Central memory CD4-positive, alpha-beta T cell (primary cell): ENCODE measurements around the gene TRA2B.
"Not testable (repeated sequence)": the region's sequence is repeated elsewhere in the genome, so short reads cannot be mapped to it uniquely, and the experiment has no call there.

Source experiments
- DNase-seq: peaks from one replicate; pipeline ENCODE4 v3.0.0; 2022

The TRA2B gene

DNA sequence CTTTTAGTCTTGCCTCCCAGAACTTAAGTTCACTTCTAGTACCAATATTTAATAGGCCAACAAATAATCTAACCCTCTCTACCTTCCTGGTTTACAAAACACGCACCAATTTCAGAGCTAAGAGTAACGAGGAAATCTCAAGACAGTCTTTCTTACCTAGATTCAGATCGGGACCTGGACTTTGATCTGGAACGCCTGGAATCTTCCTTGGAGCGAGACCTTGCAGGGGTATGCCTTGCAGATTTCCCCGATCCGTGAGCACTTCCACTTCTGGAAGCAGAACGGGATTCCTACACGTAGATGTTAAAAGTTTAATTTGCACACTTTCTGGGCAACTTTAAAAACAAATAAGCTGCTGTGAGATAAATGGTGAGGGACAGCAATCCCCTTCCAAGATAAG lies 11.4 kb downstream of the TRA2B start:
- DNase-seq: no peak

DNA sequence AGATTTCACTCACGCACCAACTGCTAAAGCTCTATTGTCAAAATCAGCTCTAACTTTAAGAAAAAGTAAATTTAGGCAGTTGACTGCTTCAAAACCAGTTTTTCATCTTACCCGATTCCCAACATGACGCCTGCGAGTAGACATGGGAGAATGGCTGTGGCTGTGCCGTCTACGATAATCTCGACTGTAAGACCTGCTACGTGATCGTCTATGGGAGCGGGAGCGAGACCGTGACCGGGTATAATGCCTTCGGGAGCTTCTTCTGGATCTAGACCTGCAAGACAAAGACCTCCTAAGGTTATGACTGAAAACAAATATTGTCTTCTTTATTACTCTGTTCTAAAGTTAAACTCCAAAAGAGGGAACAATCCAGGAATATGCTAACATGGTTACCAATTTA lies 12.5 kb downstream of the TRA2B start:
- DNase-seq: no peak

DNA sequence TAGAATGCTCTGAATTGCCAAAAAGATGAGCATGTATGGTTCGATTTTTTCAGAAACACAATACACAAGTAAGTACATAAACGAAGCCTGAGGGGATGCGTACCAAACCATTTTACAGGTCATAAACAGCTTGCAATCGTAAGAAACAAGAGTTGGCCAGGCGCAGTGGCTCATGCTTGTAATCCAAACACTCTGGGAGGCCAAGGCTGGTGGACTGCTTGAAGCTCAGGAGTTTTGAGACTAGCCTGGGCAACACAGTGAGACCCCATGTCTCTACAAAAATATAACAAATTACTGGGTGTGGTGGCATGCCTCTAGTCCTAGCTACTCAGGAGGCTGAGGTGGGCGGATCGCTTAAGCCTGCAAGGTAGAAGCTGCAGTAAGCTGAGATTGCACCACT lies 13.4 kb downstream of the TRA2B start:
- no peak for DNase-seq

DNA sequence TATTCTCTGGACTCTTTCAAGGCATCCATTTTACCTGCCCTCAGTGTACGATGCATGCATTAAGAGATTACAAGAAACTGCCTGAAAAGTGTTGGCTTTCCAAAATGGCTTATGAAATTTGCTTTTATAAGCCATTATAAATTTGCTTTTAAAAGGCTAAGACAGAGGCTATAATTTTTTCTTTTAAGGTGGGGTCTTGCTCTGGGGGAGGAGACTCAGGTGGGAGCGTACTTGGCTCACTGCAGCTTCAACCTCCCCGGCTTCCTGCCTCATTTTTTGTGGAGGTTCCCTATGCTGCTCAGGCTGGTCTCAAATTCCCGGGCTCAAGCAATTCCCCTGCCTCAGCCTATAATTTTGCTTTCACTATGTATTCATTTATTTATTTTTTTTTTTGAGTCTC lies 17.6 kb downstream of the TRA2B start:
- no peak for DNase-seq

DNA sequence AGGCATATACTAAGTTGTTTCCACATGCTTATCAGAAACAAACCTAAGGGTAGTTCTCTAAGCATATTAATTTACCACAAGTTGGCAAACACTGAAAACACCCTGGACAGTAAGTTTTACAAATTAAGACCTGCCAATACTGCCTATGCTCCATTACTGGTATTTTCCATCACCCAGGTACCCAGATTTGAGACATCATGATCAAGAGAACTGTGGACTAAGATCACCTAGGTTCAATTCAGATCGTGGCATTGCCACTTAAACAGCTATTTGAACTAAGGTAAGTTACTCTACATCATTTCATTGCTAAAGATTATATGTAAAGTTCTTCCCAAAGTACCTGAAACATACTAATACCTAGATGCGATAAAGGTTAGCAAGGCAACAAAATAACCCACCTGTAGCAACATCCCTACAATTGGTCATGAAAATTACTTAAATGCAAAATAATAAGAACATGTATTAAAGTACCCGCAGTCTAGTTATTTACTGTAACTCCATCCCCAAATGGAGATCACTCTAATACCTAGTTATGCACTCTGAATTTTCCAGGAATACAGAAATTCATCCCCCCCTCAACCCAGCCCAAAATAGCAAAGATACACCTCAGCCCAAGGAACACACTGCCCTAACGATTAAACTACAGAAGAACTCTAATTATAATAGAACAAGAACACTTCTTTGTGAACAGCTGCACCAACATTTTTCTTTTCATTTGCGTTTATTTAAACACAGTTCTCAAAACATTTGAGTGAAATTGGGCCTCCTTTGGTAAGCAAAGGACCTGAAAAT lies 21.6 kb downstream of the TRA2B start:
- no peak for DNase-seq

DNA sequence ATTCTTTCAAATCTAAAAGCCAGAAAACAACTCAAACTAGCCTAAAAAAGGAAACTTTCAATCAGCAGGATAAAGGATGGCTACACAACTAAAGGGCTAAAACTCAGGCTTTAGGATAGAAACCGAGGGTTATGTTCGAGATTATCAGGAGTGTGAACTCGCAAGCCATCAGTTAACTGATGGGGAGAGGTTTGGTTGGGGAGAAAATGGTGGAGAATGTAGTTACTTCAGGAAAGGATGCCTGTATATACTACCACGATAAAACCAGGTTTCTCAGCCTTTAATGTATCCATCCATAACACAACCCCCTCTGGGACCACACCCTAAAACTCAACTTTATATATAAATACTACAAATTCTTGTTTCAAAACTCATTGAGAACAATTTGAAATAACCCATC lies 22.2 kb downstream of the TRA2B start:
- no peak for DNase-seq

DNA sequence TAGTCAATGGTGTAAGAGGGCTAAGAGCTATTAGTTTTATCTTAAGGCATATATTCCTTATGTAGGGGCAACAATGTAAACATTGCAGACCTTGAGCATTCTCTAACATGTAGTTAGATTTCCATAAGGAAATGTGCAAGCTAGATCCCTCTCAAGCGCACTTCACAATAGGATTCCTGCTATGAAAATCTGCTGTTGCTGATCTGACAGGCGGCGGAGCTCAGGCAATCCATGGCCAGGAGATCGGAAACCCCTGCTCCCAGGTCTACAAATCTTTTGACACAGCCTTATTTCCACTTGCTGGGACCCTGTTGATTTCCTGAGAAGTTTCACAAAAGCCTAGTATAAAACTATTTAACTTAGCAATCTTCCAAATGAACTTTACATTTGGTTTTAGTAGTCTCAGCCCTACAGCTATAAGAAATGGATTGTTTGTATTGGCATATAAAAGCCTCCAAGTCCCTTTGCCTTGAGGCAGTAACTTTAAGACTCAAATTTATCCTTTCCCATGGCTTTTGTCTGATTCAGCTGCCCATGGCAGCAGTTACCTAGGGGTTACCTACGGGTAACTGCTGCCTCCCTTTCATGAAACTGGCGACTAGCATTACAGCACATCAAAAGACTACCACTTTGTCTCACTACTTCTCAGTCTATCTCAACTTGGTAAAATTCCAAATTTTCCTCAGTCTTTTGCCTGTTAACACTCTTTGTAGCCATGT lies 22.7 kb downstream of the TRA2B start:
- DNase-seq: no peak

DNA sequence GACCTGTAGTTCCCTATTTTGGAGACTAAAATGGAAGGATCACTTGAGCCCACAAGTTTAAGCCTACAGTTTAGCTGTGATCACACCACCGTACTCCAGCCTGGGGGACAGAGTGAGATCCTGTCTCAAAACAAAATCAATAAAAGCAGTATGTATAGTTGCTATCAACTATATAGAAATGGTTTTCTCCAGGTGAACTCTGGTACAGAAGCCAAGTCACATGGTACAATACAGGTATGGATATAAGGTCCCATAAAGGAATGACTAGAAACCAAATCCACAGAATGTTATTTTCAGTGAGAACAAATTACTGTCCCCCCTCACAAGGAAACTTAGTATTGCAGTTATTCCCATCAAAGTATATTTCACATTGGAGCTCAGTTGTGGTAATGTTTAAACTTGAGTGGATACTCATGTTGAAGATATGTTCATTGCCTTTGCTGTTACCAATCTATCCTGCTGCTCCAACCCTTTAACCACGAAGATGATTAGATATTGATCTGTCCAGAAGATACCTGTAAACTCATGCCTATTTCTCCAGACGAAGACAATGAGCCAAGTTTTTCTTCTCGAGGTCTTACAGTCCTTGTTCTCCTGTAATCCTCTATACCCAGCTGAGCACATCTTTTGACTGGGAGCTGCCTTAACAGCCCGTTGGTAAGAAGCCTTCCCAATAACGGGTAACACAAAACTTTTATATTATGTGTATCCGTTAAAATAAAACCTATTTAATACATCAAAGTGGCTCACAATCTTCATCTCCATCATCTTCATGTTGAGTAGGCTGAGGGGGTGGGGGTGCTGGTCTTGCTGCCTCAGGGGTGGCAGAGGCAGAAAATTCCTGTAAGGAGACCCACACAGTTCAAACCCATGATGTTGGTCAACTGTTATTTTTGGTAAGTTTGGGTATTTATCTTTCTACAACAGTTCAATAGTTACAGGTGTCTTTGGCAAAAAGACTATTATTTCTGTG lies 24.6 kb downstream of the TRA2B start:
- no peak for DNase-seq

DNA sequence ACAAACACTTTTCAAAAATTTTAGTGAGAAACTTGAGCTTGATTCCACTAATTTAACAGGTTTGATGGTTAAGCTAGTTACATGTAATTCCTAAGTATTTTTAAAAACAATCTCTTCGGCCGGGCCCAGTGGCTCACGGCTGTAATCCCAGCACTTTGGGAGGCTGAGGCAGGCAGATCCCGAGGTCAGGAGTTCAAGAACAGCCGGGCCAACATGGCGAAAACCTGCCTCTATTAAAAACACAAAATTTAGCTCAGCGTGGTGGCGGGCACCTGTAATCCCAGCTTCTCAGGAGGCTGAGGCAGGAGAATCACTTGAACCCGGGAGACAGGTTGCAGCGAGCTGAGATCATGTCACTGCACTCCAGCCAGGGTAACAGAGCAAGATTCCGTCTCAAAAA lies 25.3 kb downstream of the TRA2B start:
- no peak for DNase-seq

DNA sequence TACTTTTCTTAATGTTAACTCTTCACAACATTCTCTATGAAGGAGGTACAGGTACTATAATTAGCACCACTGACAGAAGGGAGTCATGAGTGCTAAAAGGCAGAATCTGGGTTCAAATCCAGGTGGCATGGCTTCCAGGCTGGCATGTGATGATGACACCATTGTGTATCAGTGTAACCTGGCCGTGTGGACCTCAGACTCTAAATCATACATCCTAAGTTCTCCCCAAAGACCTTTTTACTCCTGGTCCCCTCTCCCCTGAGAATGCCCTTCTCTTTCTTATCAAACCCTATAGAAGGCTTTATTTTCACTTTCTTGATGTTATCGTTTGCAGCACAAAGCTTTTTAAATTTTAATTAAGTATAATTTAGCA lies 26.8 kb downstream of the TRA2B start:
- not testable (repeated sequence) for DNase-seq

DNA sequence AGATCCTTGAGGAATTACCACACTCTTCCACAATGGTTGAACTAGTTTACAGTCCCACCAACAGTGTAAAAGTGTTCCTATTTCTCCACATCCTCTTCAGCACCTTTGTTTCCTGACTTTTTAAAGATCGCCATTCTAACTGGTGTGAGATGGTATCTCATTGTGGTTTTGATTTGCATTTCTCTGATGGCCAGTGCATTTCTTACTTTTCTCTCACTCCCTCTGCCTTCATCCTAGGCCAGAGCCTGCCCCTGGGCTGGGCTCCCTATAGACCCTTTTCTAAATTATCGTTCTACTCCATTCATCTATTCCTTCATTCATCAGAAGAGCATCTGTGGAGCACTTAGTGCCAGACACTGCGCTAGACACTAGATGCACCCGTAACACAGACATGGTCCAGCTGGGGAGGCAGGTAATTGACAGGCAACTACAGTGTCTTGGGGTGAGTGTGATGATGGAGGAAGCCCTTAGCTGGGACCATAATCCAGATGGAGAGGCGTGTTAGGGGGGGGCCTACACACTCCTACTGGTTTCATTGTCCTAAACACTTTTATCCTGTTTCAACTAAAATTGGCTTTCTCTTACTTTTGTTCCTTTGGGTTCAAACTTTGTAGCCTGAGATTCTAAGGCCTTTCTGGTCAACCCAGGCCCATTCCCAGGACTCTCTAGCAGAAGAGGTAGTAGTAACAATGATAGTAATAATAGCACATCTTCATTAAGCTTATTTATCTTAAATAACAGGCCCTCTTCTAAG lies 27.3 kb downstream of the TRA2B start:
- DNase-seq: not testable (repeated sequence)

DNA sequence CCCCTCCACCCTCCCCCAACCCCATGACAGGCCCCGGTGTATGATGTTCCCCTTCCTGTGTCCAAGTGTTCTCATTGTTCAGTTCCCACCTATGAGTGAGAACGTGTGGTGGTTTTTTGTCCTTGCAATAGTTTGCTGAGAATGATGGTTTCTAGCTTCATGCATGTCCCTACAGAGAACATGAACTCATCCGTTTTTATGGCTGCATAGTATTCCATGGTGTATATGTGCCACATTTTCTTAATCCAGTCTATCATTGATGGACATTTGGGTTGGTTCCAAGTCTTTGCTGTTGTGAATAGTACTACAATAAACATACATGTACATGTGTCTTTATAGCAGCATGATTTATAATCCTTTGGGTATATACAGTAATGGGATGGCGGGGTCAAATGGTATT lies 27.9 kb downstream of the TRA2B start:
- DNase-seq: not testable (repeated sequence)

DNA sequence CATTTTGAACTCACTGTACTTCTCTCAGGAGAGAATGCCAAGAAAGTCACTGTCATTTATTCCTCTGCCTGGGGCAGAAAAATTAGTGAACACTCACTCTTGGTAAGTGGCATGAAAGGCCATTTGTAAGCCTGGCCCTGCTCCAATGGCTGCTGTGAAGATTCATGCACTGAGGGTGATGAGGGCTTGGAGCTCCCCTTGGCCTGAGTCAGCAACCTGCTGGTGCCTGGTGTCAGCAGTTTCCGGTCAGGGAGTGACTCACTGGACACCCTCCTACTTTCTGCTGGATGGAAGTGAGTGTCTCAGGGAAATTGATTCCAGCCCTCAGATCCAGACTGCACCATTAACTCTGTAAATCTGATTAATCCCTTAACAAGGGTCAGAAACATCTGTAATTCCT lies 37.6 kb downstream of the TRA2B start:
- DNase-seq: no peak

DNA sequence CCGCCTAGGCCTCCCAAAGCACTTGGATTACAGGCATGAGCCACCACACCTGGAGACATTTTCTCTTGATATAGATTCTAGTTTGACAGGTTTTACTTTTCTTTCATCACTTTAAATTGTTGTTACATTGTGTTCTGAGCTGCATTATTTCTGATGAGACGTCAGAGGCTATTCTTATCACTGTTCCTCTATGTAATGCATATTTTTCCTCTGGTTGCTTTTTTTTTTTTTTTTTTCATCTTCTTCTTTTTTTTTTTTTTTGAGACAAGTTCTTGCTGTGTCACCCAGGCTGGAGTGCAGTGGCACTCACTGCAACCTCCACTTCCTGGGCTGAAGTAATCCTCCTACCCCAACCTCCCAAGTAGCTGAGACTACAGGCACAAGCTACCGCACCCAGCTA lies 41.2 kb downstream of the TRA2B start:
- no peak for DNase-seq

DNA sequence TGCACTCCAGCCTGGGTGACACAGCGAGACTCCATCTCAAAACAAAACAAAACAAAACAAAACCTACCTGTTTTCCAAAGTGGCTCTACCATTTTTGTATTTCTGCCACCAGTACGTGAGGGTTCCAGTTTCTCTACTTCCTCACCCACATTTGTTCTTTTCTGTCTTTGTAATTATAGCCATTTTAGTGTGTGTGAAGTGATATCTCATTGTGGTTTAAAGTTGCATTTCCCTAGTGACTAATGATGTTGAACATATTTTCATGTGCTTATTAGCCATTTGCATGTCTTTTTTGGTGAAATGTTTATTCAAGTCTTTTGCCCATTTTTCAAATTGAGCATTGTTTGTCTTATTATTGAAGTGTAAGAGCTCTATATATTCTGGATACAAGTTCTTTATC lies 50.7 kb downstream of the TRA2B start:
- DNase-seq: no peak

DNA sequence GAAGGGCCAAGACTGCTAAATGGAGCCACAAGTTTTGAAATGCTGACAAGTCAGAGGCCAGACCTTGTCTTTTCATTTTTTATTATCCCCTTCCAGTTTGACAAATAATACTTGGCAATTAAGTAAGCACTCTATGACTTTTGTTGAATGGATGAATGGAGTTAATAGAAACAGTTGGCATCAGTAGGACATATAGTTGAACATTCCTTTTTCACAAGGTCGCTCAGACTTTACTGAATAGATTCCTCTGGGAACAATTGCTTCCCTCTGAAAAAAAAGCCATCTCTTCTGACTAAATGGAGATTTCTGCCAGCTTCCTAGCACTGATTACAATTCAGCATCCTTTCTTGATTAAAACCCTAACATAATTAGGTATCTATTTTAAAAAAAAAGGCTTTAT lies 53.2 kb downstream of the TRA2B start:
- DNase-seq: no peak

DNA sequence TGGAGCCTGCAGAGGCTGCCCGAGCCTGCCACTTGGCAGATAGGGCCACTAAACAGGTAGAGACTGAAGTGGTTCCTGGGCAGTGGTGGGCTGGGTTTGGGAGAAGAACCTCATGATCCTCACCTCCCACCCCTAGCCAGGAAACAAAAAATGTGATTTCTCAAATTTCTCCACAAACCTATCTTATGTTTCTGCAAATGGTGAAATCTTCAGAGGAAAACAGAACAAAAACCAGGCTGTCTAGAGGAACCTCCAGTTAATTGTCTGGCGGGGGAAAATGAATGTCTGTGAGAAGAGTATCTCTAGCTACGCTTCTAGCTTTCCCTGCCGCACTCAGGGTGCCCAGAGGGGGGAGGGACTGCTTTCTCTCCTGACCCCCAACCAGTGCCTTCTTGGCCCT lies 55.9 kb downstream of the TRA2B start:
- no peak for DNase-seq

DNA sequence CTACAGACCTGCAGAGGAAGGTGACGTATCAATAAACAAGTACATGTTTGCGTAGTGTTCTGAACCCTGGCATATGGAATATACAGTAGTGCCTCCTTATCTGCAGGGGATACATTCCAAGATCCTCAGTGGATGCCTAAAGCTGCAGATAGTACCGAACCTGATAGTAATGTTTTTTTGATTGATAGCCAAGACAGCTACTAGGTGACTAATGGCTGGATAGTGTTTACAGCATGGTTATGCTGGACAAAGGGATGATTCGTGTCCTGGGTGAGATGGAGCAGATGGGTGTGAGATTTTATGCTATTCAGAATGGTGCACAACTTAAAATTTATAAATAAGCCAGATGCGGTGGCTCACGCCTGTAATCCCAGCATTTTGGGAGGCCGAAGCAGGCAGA lies 57.2 kb downstream of the TRA2B start:
- no peak for DNase-seq

DNA sequence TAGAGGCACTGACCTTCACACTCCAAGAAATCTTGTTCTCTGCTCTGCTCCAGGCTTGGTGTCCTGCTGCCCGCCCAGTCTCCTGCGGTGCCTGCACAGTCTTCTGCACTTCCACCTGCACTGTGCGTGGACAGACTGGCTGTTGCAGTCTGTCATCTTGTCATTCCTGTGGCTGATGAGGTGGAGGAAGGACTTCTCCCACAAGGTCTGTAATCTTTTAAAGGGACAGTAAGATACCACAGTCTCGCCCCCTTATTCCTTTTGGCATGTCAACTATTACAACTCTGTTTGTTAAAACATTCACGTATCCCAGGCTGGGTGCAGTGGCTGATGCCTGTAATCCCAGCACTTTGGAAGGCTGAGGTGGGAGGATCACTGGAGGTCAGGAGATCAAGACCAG lies 58.9 kb downstream of the TRA2B start:
- no peak for DNase-seq

DNA sequence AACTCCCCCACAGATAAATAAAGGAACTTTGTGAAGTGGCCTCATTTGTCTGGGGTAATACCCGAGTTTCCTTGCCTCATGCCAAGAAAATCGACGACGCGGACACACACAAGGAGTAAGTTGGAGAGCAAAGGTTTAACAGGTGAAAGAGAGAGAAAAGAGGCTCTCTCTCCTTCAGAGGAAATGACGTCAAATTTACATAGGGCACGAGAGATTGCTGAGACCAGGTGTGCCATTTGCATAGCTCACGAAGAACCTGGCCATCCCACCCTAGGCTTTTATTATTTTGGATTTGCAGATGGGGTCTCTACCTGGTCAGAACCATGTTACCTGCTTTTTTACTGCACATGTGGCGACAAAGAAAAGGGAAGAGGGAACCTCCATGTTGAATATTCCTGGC lies 63.7 kb downstream of the TRA2B start:
- no peak for DNase-seq

DNA sequence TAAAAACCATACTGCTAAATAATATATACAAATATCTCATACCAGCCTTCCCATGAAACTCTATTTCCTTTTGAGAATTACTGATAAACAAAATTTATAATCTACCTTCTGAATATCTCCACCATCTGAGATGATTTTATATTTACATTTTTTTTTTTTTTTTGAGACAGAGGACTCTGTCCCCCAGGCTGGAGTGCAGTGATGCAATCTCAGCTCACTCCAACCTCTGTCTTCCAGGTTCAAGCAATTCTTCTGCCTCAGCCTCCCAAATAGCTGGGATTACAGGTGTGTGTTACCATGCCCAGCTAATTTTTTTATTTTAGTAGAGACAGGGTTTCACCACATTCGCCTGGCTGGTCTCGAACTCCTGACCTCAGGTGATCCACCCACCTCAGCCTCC lies 70.2 kb downstream of the TRA2B start:
- DNase-seq: no peak

DNA sequence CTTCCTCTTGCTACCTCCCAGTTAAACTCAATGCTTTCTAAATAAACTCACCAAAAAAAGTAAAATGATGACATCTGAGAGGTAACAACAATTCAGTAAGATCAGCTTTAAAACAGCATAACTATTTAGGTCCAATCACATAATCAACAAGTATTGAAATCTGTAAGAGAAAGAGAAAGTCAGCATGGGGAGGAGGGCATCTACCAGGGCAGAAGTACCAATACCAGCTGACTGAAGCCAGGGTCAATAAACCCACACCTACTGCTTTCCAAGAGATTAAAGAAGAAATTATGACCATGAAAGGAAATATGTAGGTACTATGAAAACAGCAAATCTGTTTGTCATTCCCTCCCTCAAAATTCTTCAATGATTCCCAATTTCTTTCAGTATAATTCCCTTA lies 70.8 kb downstream of the TRA2B start:
- no peak for DNase-seq

DNA sequence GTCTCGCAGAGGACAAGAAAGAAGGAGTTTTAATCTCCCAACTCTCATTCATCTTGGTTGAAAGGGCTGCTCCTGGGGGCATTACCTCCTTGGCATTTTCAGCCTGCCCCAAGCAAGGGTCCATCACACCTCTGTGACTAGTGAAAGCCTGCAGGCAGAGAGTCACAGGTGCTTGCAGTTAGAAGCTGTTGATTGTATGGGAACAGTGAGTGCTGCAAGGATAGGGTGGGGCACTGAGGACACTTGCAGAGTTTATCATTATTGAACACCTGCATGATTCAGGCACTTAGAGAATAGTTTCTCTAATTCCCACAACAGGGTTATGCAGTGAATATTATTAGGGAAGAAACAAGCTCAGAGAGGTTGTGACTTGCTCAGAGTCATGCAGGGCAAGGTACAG lies 71.3 kb downstream of the TRA2B start:
- DNase-seq: no peak
